Muscle layer of duodenum (tissue), 2 donors: ENCODE data around the gene APOA4.
"Not testable (repeated sequence)": the region's sequence is repeated elsewhere in the genome, so short reads cannot be mapped to it uniquely, and the experiment has no call there.

Source experiments
- H3K27ac ChIP-seq: one replicate; pipeline ENCODE4 v1.7.0; 2013; ENCODE audit warnings: mild to moderate bottlenecking, low read length
- H3K27me3 ChIP-seq: one replicate; pipeline ENCODE4 v1.7.0; 2013; ENCODE audit warnings: low read depth, mild to moderate bottlenecking, control low read depth, low read length
- H3K36me3 ChIP-seq, 2 donors: one replicate each; pipeline ENCODE4 v1.7.0; 2013; ENCODE audit warnings: low read length in 2 of 2, control low read depth in 1 of 2, mild to moderate bottlenecking in 1 of 2; ENCODE audit not compliant: insufficient read depth in 2 of 2, control insufficient read depth in 1 of 2
- H3K4me1 ChIP-seq, 2 donors: one replicate each; pipeline ENCODE4 v1.7.0; 2013; ENCODE audit warnings: low read length in 2 of 2, mild to moderate bottlenecking in 2 of 2, control low read depth in 1 of 2, moderate library complexity in 1 of 2; ENCODE audit not compliant: insufficient read depth in 2 of 2, control insufficient read depth in 1 of 2
- H3K4me3 ChIP-seq, 2 donors: one replicate each; pipeline ENCODE4 v1.7.0; 2013; ENCODE audit warnings: low read length in 2 of 2, low read depth in 1 of 2, mild to moderate bottlenecking in 1 of 2
- H3K9me3 ChIP-seq, 2 donors: one replicate each; pipeline ENCODE4 v1.7.0; 2013; ENCODE audit warnings: low read length in 2 of 2, control low read depth in 1 of 2, mild to moderate bottlenecking in 1 of 2; ENCODE audit not compliant: control insufficient read depth in 1 of 2
- donor health status: healthy.

Gene APOA4

GRCh38 chr11:116835791-116836631 lies 12.9 kb upstream of the APOA4 start:
- Histone ChIP-seq H3K9me3 (no peaks in the 10 kb centered on the region), H3K27ac (peak overlapping the region; percentile 16), H3K4me3 (peak overlapping the region; percentile 48 to 65), H3K27me3 (no peaks in the 10 kb centered on the region), H3K4me1 (peaks cover 0 to 21% of the 10 kb centered on the region in 2 donors), H3K36me3 (no peaks in the 10 kb centered on the region)

GRCh38 chr11:116835042-116835772 lies 12.1 kb upstream of the APOA4 start:
- Histone ChIP-seq H3K4me1 (peaks cover 0 to 21% of the 10 kb centered on the region in 2 donors), H3K36me3 (no peaks in the 10 kb centered on the region), H3K9me3 (no peaks in the 10 kb centered on the region), H3K27ac (peak overlapping the region; percentile 16), H3K4me3 (peak overlapping the region; percentile 48 to 65), H3K27me3 (no peaks in the 10 kb centered on the region)

GRCh38 chr11:116834535-116835041 lies 11.5 kb upstream of the APOA4 start:
- H3K27me3 ChIP-seq, H3K27ac ChIP-seq, H3K9me3 ChIP-seq, H3K4me3 ChIP-seq, H3K36me3 ChIP-seq: not testable (repeated sequence)
- peaks cover 0 to 21% of the 10 kb centered on the region in 2 donors for H3K4me1 ChIP-seq

- H3K4me3 ChIP-seq: no peak overlapping the region
- H3K36me3 ChIP-seq: no peaks in the 10 kb centered on the region
- H3K9me3 ChIP-seq: no peaks in the 10 kb centered on the region
- no peak overlapping the region for H3K27ac ChIP-seq
- no peaks in the 10 kb centered on the region for H3K27me3 ChIP-seq
- peaks cover 0 to 21% of the 10 kb centered on the region in 2 donors for H3K4me1 ChIP-seq
Observed at GRCh38 chr11:116833816-116834534, 10.9 kb upstream of the APOA4 start.

- Histone ChIP-seq H3K27ac (no peak overlapping the region), H3K27me3 (no peaks in the 10 kb centered on the region), H3K9me3 (no peaks in the 10 kb centered on the region), H3K4me3 (no peak overlapping the region), H3K36me3 (no peaks in the 10 kb centered on the region), H3K4me1 (peaks cover 0 to 21% of the 10 kb centered on the region in 2 donors)
Observed at GRCh38 chr11:116833491-116833815, 10.3 kb upstream of the APOA4 start.

GRCh38 chr11:116832350-116833290 lies 9.5 kb upstream of the APOA4 start:
- H3K36me3 ChIP-seq: no peaks in the 10 kb centered on the region
- H3K27me3 ChIP-seq: no peaks in the 10 kb centered on the region
- no peaks in the 10 kb centered on the region for H3K9me3 ChIP-seq
- H3K4me3 ChIP-seq: no peak overlapping the region
- H3K27ac ChIP-seq: no peak overlapping the region
- H3K4me1 ChIP-seq: peaks cover 0 to 21% of the 10 kb centered on the region in 2 donors

- H3K4me3 ChIP-seq: no peak overlapping the region
- no peaks in the 10 kb centered on the region for H3K27me3 ChIP-seq
- no peak overlapping the region for H3K27ac ChIP-seq
- peaks cover 0 to 21% of the 10 kb centered on the region in 2 donors for H3K4me1 ChIP-seq
- no peaks in the 10 kb centered on the region for H3K36me3 ChIP-seq
- no peaks in the 10 kb centered on the region for H3K9me3 ChIP-seq
Observed at GRCh38 chr11:116831790-116832349, 8.8 kb upstream of the APOA4 start.

GRCh38 chr11:116830184-116830912 lies 7.2 kb upstream of the APOA4 start:
- Histone ChIP-seq H3K4me3 (no peak overlapping the region), H3K36me3 (no peaks in the 10 kb centered on the region), H3K27me3 (no peaks in the 10 kb centered on the region), H3K4me1 (peaks cover 0 to 7% of the 10 kb centered on the region in 2 donors), H3K9me3 (no peaks in the 10 kb centered on the region), H3K27ac (no peak overlapping the region)

GRCh38 chr11:116829525-116830183 lies 6.5 kb upstream of the APOA4 start, which contains the start of gene APOC3:
Gene APOC3 (plus strand): TSS chr11:116829907. CDS start chr11:116830583, 676 bp downstream.
- no peak within 1 kb of the TSS for H3K27ac ChIP-seq
- H3K36me3 ChIP-seq: no peaks in the 10 kb centered on the region
- peaks cover 0 to under 1% of the 10 kb centered on the region in 2 donors for H3K4me1 ChIP-seq
- H3K4me3 ChIP-seq: no peak within 1 kb of the TSS
- H3K27me3 ChIP-seq: no peaks in the 10 kb centered on the region
- no peaks in the 10 kb centered on the region for H3K9me3 ChIP-seq
